GM21576 (cell line): Measurements from ENCODE around the gene ERBB4.
"Not testable (repeated sequence)": the region's sequence is repeated elsewhere in the genome, so short reads cannot be mapped to it uniquely, and the experiment has no call there.

Experiments used
- ATAC-seq: cut with Tn5 transposase; IDR thresholded peaks from one replicate; pipeline ENCODE4 v1.9.1; 2021; ENCODE audit warnings: mild to moderate bottlenecking, moderate library complexity; ENCODE audit not compliant: unreplicated experiment

ERBB4 gene

DNA sequence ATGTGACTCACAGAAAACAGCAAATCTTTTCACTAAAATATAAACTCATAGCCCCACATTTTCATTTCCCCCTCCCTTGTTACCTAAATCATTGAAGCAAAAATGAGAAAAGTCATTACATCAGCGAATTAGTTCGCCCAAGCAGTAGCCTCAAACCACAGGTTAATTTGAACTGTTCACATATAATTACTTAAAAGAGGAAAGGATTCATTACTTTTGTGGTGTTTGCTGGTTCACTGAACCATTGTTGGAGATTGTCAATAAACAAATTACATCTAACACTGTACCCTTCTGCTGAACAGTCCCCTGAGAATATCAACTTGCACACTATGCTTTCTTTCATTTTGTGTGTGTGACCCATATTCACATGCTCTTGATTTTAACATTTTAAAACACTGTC is 238.7 kb downstream of the ERBB4 start:
- no peak for ATAC-seq

DNA sequence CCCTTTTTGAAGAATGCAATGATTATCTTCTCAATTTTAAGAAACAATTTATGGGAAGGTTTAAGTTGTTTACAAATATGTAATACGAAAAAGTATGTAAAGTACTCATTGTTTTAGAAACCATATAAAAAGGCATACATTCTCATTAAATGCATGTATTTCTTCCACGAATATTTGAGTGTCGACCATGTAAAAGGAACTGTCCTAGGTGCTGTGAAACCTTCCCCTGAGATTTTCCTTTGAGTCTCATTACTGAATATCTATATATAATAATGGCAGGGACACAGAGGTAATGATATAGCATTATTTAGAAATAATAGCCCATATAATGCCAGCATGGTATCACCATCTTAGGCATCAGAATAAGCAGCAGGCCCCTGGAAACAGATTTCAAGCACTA is 239.3 kb downstream of the ERBB4 start:
- ATAC-seq, result no peak

- no peak for ATAC-seq
These were observed 243.0 kb downstream of the ERBB4 start for GRCh38 chr2:212295571-212295970.

DNA sequence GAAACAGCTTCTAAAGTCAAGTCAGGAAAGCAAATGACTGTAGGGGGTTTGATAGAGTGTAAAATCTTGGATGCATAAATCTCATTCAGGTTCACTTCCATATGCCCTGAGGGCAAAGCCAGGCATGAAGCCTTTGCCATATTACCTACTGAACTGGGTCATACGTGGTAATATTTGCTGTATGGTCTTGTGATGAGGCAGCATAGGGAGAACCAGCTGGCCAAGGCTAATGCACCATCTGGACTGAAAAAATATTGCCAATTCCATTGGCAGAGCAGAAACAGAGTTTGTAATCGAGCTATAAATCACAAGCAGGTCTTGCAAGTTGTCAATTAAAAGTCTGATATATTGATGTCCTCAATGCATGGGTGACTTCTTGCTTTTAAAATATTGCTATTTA is 243.8 kb downstream of the ERBB4 start:
- no peak for ATAC-seq

DNA sequence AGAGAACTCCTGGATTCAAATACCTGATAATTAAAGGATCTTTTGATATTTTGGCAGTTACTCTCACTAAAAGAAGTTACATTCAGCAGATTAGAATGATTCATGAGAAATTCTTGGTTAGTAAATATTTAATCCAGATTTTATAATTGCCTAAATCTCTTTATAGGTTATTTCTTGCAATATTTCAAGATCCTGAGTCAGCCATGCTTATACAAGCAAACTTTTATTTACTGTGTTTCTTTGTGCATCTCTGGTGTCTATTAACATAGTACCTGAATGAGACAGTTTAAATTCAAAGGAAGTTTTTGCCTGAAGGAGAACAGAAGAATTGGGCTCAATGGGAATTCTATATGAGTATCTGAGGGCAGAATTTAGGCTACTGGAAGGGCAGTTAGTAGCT is 249.3 kb downstream of the ERBB4 start:
- ATAC-seq, result no peak

GRCh38 chr2:212288308-212288707 is 250.3 kb downstream of the ERBB4 start:
- ATAC-seq, result no peak

GRCh38 chr2:212284166-212284565 is 254.4 kb downstream of the ERBB4 start:
- ATAC-seq, result no peak

- no peak for ATAC-seq
These were observed 255.8 kb downstream of the ERBB4 start for GRCh38 chr2:212282671-212283261.

- no peak for ATAC-seq
These were observed 261.8 kb downstream of the ERBB4 start for GRCh38 chr2:212276813-212277212.

DNA sequence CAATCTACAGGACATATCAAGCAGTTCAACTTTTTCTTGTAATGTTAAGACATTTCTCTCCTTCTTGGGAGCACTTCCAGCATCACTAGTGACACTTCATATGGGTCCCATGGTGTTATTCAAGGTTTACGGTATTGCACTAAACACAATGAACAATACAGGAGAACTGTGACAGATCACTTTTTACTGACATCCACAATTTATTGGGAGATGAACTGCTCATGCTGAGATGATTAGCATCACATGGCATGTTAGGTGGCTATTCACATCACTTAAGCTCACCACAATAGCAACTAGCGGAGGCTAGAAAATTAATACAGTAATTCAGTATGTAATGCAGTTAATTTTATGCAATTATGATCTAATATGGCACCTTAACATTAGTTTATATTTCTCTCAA is 264.4 kb downstream of the ERBB4 start:
- no peak for ATAC-seq

DNA sequence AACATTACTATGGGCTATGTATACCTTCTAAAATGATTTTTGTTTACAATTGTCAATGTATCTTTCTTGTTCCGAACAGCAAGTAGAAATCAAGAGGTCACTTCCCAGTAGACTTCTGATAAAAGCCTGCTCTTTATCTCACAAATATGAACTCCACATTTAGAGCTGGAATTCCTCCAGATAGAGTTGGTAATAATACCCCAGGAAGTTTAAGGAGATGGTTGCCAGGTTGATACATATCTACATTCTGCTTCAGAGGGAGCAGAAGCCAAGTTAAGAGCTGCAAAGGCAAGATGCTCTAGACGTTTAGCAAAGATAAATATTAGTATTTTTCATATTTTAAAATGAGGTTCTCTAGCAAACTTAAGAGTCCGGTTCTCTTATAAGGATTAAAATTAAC is 267.0 kb downstream of the ERBB4 start:
- ATAC-seq, result no peak

DNA sequence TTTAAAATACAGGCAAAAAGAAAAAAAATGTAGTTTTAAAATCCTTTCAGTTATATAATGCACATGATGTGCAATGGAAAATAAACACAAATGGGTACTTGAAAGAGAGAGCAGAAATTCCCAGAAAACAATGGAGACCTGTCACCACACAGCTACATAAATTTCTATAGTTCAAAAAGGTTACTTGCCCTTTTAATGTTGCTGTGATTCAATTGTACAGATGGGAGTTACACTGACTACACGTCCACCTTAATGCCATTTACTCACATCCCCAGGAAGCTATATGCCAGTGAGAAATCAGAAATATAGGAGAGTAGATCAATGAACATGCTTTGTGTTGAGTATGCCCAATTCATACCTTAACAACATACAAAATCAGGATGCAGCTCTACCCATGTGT is 269.6 kb downstream of the ERBB4 start:
- ATAC-seq, result no peak

- no peak for ATAC-seq
These were observed 272.3 kb downstream of the ERBB4 start for GRCh38 chr2:212266297-212266696.

- ATAC-seq, result no peak
These were observed 272.8 kb downstream of the ERBB4 start for GRCh38 chr2:212265777-212266176.

GRCh38 chr2:212264187-212264586 is 274.4 kb downstream of the ERBB4 start:
- no peak for ATAC-seq

GRCh38 chr2:212259226-212259625 is 279.4 kb downstream of the ERBB4 start:
- ATAC-seq, result no peak

GRCh38 chr2:212254339-212254738 is 284.3 kb downstream of the ERBB4 start:
- ATAC-seq, result no peak

DNA sequence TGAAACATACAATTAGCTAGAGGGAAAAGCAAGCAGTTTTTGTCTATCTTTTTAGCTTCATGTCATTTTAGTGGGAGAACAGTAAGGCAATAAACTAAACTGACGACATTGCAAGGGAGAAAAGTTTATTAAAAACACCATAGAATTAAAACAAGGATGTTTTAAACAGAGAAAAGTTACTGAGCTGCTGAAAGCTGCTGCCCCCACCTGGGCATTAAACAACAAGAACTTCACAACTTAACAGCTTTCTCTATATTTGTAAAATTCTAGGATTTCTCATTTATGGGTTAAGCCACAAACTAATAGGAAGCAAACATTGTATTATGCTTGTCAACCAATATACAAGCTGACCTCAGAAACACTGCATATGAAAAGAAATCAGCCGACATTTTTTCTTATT is 289.2 kb downstream of the ERBB4 start:
- no peak for ATAC-seq

- no peak for ATAC-seq
These were observed 292.7 kb downstream of the ERBB4 start for GRCh38 chr2:212245880-212246279.

- ATAC-seq, result no peak
These were observed 295.9 kb downstream of the ERBB4 start for GRCh38 chr2:212242724-212243123.

DNA sequence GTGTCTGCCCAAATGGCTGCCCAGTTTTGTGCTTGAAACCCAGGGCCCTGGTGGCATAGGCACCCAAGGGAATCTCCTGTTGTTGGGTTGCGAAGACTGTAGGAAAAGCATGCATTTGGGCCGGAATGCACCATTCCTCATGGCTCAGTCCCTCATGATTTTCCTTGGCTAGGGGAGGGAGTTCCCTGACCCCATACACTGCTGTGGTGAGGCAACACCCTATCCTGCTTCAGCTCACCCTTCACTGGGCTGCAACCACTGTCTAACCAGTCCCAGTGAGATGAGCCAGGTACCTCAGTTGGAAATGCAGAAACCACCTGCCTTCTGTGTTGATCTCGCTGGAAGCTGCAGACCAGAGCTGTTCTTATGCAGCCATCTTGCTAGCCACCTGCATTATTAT is 300.4 kb downstream of the ERBB4 start:
- not testable (repeated sequence) for ATAC-seq

DNA sequence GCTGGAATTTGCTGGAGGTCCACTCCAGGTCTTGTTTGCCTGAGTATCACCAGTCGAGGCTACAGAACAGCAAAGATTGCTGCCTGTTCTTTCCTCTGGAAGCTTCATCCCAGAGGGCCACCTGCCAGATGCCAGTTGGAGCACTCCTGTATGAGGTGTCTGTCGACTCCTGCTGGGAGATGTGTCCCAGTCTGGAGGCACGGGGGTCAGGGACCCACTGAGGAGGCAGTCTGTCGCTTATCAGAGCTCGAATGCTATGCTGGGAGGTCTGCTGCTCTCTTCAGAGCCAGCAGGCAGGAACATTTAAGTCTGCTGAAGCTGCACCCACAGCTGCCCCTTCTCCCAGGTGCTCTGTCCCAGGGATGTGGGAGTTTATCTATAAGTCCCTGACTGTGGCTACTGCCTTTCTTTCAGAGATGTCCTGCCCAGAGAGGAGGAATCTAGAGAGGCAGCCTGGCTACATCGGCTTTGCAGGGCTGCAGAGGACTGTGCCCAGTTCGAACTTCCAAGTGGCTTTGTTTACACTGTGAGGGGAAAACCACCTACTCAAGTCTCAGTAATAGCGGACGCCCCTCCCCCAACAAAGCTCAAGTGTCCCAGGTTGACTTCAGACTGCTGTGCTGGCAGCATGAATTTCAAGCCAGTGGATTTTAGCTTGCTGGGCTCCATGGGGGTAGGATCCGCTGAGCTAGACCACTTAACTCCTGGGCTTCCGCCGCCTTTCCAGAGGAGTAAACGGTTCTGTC is 301.1 kb downstream of the ERBB4 start:
- ATAC-seq, result no peak

- ATAC-seq, result no peak
These were observed 309.8 kb downstream of the ERBB4 start for GRCh38 chr2:212228743-212229171.
